SK-N-SH (cell line): ENCODE results near the gene ESRRG. TPM values are rescaled to one million over a fixed set of nuclear protein-coding genes. Genes with fewer than 3 reads are reported as not detected.
A peak's percentile ranks its signal among the peaks of the same experiment; 100 is the strongest.

Experiments used
- CTCF ChIA-PET: fragments of 300-600, 350-600 bp; formaldehyde crosslinking; extraction: SDS; loops from one replicate; lab custom pipeline; 2021; lab: Yijun Ruan, JAX
- POLR2A ChIA-PET: fragments of 350-600 bp; sonication (Branson Sonifier 250); formaldehyde crosslinking; extraction: SDS; loops from one replicate; lab custom pipeline; 2020; ENCODE audit warnings: antibody characterized with exemption, inconsistent platforms; lab: Yijun Ruan, JAX
- DNase-seq: peaks from one replicate; pipeline ENCODE4 v3.0.0; 2012
- H2AFZ ChIP-seq: fragments of 200-600 bp; sonication (generic); 2 replicates; pipeline ENCODE4 v1.8.1; 2016; ENCODE audit warnings: antibody characterized with exemption, mild to moderate bottlenecking, low read depth
- H3F3A ChIP-seq: fragments of 200-600 bp; sonication (generic); replicated peaks from 2 replicates; pipeline ENCODE3; 2016; ENCODE audit warnings: antibody characterized with exemption, mild to moderate bottlenecking; ENCODE audit not compliant: insufficient read depth
- H3K27ac ChIP-seq, 2 experiments: fragments of 200-500 bp in 1 of 2; fragments of 200-600 bp in 1 of 2; sonication (Bioruptor generic) in 1 of 2; sonication (generic), shearing (Covaris generic) in 1 of 2; 2 replicates each; pipeline versions ENCODE4 v1.5.1 to v1.6.1; 2014 to 2016; ENCODE audit warnings: low read depth in 2 of 2, inconsistent platforms in 1 of 2, low read length in 1 of 2, mild to moderate bottlenecking in 1 of 2, mixed read lengths in 1 of 2
- H3K27me3 ChIP-seq: fragments of 200-600 bp; sonication (generic), shearing (Covaris generic); 2 replicates; pipeline ENCODE4 v1.6.1; 2016; ENCODE audit warnings: mixed run types; ENCODE audit not compliant: insufficient read depth
- H3K36me3 ChIP-seq, 2 experiments: fragments of 200-500 bp in 1 of 2; fragments of 200-600 bp in 1 of 2; sonication (Bioruptor generic) in 1 of 2; sonication (generic) in 1 of 2; replicated peaks in 1 of 2; 2 replicates each; pipeline versions ENCODE3 to v1.5.1; 2014 to 2016; ENCODE audit warnings: low read length in 1 of 2, mild to moderate bottlenecking in 1 of 2; ENCODE audit not compliant: insufficient read depth in 2 of 2, control insufficient read depth in 1 of 2
- H3K4me1 ChIP-seq, 2 experiments: fragments of 200-500 bp in 1 of 2; fragments of 200-600 bp in 1 of 2; sonication (Bioruptor generic) in 1 of 2; sonication (generic), shearing (Covaris generic) in 1 of 2; 2 replicates each; pipeline versions ENCODE4 v1.5.1 to v1.6.1; 2014 to 2016; ENCODE audit warnings: low read depth in 1 of 2, low read length in 1 of 2, mixed run types in 1 of 2; ENCODE audit not compliant: insufficient read depth in 2 of 2, control insufficient read depth in 1 of 2
- H3K4me2 ChIP-seq: fragments of 200-600 bp; sonication (generic), shearing (Covaris generic); 2 replicates; pipeline ENCODE4 v1.6.1; 2017; ENCODE audit warnings: mixed run types
- H3K4me3 ChIP-seq, 2 experiments: fragments of 200-500 bp in 1 of 2; fragments of 200-600 bp in 1 of 2; sonication (Bioruptor generic) in 1 of 2; sonication (generic), shearing (Covaris generic) in 1 of 2; 2 replicates each; pipeline versions ENCODE4 v1.5.1 to v1.8.1; 2014 to 2016; ENCODE audit warnings: low read depth in 2 of 2, inconsistent platforms in 1 of 2, low read length in 1 of 2, mild to moderate bottlenecking in 1 of 2, mixed read lengths in 1 of 2, moderate library complexity in 1 of 2
- H3K79me2 ChIP-seq: fragments of 200-600 bp; sonication (generic); 2 replicates; pipeline ENCODE4 v1.8.1; 2017; ENCODE audit warnings: mild to moderate bottlenecking; ENCODE audit not compliant: insufficient read depth
- H3K9ac ChIP-seq: fragments of 200-600 bp; sonication (generic); 2 replicates; pipeline ENCODE4 v1.6.1; 2017; ENCODE audit warnings: mixed run types
- H3K9me2 ChIP-seq: fragments of 200-600 bp; sonication (generic); 2 replicates; pipeline ENCODE4 v1.6.1; 2017; ENCODE audit warnings: mixed run types
- H3K9me3 ChIP-seq: fragments of 200-600 bp; sonication (generic); 2 replicates; pipeline ENCODE4 v1.6.1; 2017; ENCODE audit warnings: mixed run types, mild to moderate bottlenecking, moderate library complexity
- H4K20me1 ChIP-seq: fragments of 200-600 bp; sonication (generic); 2 replicates; pipeline ENCODE4 v1.6.1; 2017; ENCODE audit warnings: mild to moderate bottlenecking, mixed run types; ENCODE audit not compliant: insufficient read depth
- CHD2 ChIP-seq: fragments of 150-350 bp; IDR thresholded peaks from 2 replicates; pipeline ENCODE4 v1.6.1; 2018; ENCODE audit warnings: low read length; ENCODE audit not compliant: partially characterized antibody
- CTCF ChIP-seq: fragments of 200-600 bp; sonication (generic); IDR thresholded peaks from 2 replicates; pipeline ENCODE4 v1.6.1; 2017; ENCODE audit warnings: antibody characterized with exemption, mild to moderate bottlenecking, moderate library complexity
- ELF1 ChIP-seq: IDR thresholded peaks from 2 replicates; pipeline ENCODE4 v1.4.0; 2012
- EZH2phosphoT487 ChIP-seq: fragments of 200-600 bp; sonication (generic); IDR thresholded peaks from 2 replicates; pipeline ENCODE4 v1.6.1; 2017; ENCODE audit warnings: low read depth, mixed run types, mild to moderate bottlenecking, antibody characterized with exemption, moderate library complexity, borderline replicate concordance
- FOXM1 ChIP-seq: IDR thresholded peaks from 2 replicates; pipeline ENCODE4 v1.4.0; 2012; ENCODE audit warnings: low read depth, mild to moderate bottlenecking
- GABPA ChIP-seq: IDR thresholded peaks from 2 replicates; pipeline ENCODE4 v1.4.0; 2012; ENCODE audit warnings: low read depth, mild to moderate bottlenecking
- GATA2 ChIP-seq: sonication (generic); formaldehyde crosslinking; IDR thresholded peaks from 2 replicates; pipeline ENCODE4 v1.5.0; 2020; ENCODE audit warnings: mild to moderate bottlenecking, missing genetic modification reagents
- IRF3 ChIP-seq: fragments of 150-350 bp; IDR thresholded peaks from 2 replicates; pipeline ENCODE4 v1.6.1; 2016; ENCODE audit warnings: mild to moderate bottlenecking, low read depth, low read length
- JUND ChIP-seq: IDR thresholded peaks from 2 replicates; pipeline ENCODE4 v1.4.0; 2012
- MAX ChIP-seq: IDR thresholded peaks from 2 replicates; pipeline ENCODE4 v1.4.0; 2012; ENCODE audit warnings: low read depth
- MXI1 ChIP-seq: IDR thresholded peaks from 2 replicates; pipeline ENCODE4 v1.6.1; 2012; ENCODE audit warnings: mild to moderate bottlenecking, low read depth, low read length, improper control_type of control experiment
- NFIC ChIP-seq: IDR thresholded peaks from 2 replicates; pipeline ENCODE4 v1.4.0; 2012; ENCODE audit warnings: borderline replicate concordance
- PBX3 ChIP-seq: IDR thresholded peaks from 2 replicates; pipeline ENCODE4; 2012
- POLR2AphosphoS5 ChIP-seq: IDR thresholded peaks from 2 replicates; pipeline ENCODE4 v1.6.1; 2012; ENCODE audit warnings: low read depth, low read length
- RAD21 ChIP-seq: IDR thresholded peaks from 2 replicates; pipeline ENCODE4 v1.6.1; 2012; ENCODE audit warnings: mild to moderate bottlenecking, low read length
- RCOR1 ChIP-seq: fragments of 150-350 bp; IDR thresholded peaks from 2 replicates; pipeline ENCODE4 v1.6.1; 2017; ENCODE audit warnings: antibody characterized with exemption, low read length
- RXRA ChIP-seq: IDR thresholded peaks from 2 replicates; pipeline ENCODE4 v1.4.0; 2012; ENCODE audit warnings: low read depth, mild to moderate bottlenecking, borderline replicate concordance
- SMC3 ChIP-seq: IDR thresholded peaks from 2 replicates; pipeline ENCODE4 v1.6.1; 2012; ENCODE audit warnings: low read depth, low read length, improper control_type of control experiment
- TAF1 ChIP-seq: IDR thresholded peaks from 2 replicates; pipeline ENCODE4 v1.6.1; 2012; ENCODE audit warnings: low read depth, mild to moderate bottlenecking, low read length, moderate library complexity, borderline replicate concordance
- USF1 ChIP-seq: IDR thresholded peaks from 2 replicates; pipeline ENCODE4 v1.4.0; 2012; ENCODE audit warnings: low read depth, borderline replicate concordance
- USF2 ChIP-seq: fragments of 150-350 bp; IDR thresholded peaks from 2 replicates; pipeline ENCODE4 v1.6.1; 2017; ENCODE audit warnings: antibody characterized with exemption, low read length, low read depth, borderline replicate concordance
- ZBTB33 ChIP-seq: IDR thresholded peaks from 2 replicates; pipeline ENCODE4 v1.4.0; 2012; ENCODE audit warnings: low read depth, borderline replicate concordance
- WGBS: methylation state at CpG from one replicate; pipeline ENCODE4 v1.1.6; 2017; ENCODE audit warnings: low lambda C conversion rate; 5-methylcytosine and 5-hydroxymethylcytosine counted together
- polyA plus RNA-seq, 3 experiments: library from polyadenylated mRNA; depleted of rRNA; stranded (reverse); fragments of >200 nt; gene quantifications; 2 replicates each; pipeline ENCODE4 v1.2.3, GENCODE V29; 2012

ESRRG gene
- polyA plus RNA-seq, 1 of the 3 experiments (the other 2 are of a cell fraction): 0.26 TPM

- Histone ChIP-seq H2AFZ (peak overlapping the region; percentile 49; the same call in 1 of the 2 replicates), H3F3A (no peaks in the 10 kb centered on the region), H3K4me2 (no peak overlapping the region), H3K27me3 (no peaks in the 10 kb centered on the region), H3K36me3 (no peaks in the 10 kb centered on the region), H3K4me3 (no peak overlapping the region; a peak in 1 of 4 replicates), H4K20me1 (no peaks in the 10 kb centered on the region), H3K9me3 (no peaks in the 10 kb centered on the region), H3K9me2 (no peaks in the 10 kb centered on the region), H3K79me2 (no peaks in the 10 kb centered on the region), H3K9ac (no peak overlapping the region), H3K4me1 (no peaks in the 10 kb centered on the region; a peak in 1 of 4 replicates), H3K27ac (no peak overlapping the region)
- 14% methylated on average over 3 of the region's 3 CpGs for WGBS
- ChIA-PET CTCF (interaction anchor here (0.6 to 2.1 kb wide), 80 partner anchors 9 to 1425 kb away, joined by 3 to 24 read pairs (median 4); partner anchors contain the start of gene ESRRG), POLR2A (interaction anchor here (0.6 kb wide), 1 partner anchor 1183 kb away, joined by 3 read pairs; the partner anchor contains the start of gene KCTD3)
- peak; percentile 33 for DNase-seq
- no peak for TF ChIP-seq USF1
- TF ChIP-seq CTCF: peak; percentile 74
- no peak for TF ChIP-seq NFIC
- no peak for TF ChIP-seq POLR2AphosphoS5
- no peak for TF ChIP-seq RXRA
- no peak for TF ChIP-seq EZH2phosphoT487
- no peak for TF ChIP-seq CHD2
- TF ChIP-seq TAF1: no peak
- no peak for TF ChIP-seq ZBTB33
- peak; percentile 89 for TF ChIP-seq SMC3
- peak; percentile 96 for TF ChIP-seq RAD21
- TF ChIP-seq JUND: no peak
- TF ChIP-seq USF2: no peak
- TF ChIP-seq GABPA: no peak
- no peak for TF ChIP-seq IRF3
- no peak for TF ChIP-seq MXI1
- TF ChIP-seq RCOR1: peak; percentile 40; the same call in 1 of the 2 replicates
- no peak for TF ChIP-seq GATA2 (CRISPR knock-in tag)
- TF ChIP-seq PBX3: no peak
- no peak for TF ChIP-seq FOXM1
- TF ChIP-seq ELF1: no peak
- TF ChIP-seq MAX: no peak
Measured at GRCh38 chr1:216750031-216750627, 26.9 kb upstream of the ESRRG start.
